Activated CD4-positive, alpha-beta T cell treated with anti-CD3 and anti-CD28 coated beads, Interleukin-2, amount 50 U/mL, for 4 hours (primary cell): Measurements from ENCODE around the gene TAT.
A peak's percentile ranks its signal among the peaks of the same experiment; 100 is the strongest.
"Not testable (repeated sequence)": the region's sequence is repeated elsewhere in the genome, so short reads cannot be mapped to it uniquely, and the experiment has no call there.

Experiments
- DNase-seq, 2 experiments: peaks; one replicate each; pipeline ENCODE4 v3.0.0-alpha.2; 2020

Gene TAT

DNA sequence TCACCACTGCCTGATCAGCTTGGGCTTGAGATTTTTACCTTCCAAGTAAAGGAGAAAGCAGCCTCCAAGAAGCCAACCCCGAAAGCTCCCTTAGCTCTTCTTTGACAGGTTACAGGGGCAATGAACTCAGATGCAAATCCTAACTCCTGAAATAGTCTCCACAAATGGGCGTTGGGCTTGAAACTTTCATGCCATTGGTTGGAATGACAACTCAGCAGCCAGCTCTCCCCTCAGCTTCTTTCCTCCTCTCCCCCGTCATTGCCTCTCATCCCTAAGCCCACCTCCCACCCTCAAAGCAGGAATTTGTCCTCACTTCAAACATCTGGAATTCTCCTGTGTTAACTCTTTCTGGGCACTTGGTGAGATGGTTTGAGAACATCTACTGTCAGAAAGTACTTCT is at the start of gene TAT:
TSS of gene TAT (minus strand) at position 122 of the 400 bp plus-strand sequence. CDS start 677 bp downstream, outside the sequence.
- DNase-seq: no peak

DNA sequence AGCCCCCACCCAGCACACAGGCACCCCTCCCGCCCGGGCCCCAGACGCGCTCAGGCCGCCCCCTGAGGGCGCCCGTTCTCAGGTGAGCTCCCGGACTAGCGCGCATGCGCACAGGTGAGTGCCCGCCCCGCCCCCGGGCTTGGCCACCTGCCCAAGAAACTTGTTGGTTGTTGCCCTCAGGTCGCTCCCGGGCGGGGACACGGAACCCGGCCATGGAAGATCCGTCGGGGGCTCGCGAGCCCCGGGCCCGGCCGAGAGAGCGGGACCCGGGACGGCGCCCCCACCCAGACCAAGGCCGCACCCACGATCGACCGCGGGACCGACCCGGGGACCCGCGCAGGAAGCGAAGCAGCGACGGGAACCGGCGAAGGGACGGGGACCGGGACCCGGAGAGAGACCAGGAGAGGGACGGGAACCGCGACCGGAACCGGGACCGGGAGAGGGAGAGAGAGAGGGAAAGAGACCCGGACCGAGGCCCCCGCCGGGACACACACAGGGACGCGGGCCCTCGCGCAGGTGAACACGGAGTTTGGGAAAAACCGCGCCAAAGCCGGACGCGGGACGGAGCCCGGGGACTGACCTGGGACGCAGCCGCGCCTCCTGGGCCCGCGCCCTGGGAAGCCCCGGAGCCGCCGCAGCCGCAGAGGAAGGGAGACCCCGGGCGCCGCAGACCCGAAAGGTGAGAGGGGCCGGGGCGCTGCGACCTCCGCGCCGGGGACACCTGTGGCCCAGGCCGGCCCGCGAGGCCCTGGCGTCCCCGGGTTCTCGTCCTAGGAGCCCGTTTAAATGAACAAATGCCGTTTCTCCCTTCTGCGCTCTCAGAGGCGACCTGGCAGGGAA is 49.3 kb upstream of the TAT start, which contains the start of gene MARVELD3:
TSS of gene MARVELD3 (plus strand) at position 167 of the 840 bp plus-strand sequence. CDS start at position 213, 46 bp downstream.
- peak in 1 of 2 experiments; percentile 19 for DNase-seq

DNA sequence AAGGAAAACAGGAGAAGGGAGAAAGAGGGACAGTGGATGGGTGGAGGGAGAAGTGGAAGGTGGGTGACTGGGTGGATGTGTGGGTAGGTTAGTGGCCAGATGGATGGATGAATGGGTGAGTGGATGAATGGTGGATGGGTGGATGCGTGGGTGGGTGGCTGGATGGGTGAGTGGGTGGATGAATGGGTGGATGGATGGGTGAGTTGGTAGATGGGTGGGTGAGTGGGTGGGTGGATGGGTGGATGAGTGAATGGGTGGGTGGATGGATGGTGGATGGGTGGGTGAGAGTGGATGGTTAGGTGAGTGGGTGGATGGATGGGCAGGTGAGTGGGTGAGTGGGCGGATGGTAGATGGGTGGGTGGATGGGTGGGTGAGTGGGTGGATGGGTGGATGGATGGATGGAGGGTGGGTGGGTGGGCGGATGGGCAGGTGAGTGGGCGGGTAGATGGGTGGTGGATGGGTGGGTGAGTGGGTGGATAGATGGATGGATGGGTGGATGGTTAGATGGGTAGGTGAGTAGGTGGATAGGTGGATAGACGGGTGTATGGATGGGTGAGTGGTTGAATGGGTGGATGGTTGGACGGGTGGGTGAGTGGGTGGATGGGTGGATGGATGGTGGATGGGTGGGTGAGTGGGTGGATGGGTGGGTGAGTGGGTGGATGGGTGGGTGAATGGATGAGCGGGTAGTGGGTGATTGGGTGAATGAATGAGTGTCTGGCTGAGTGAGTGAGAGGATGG is 48.4 kb upstream of the TAT start:
- DNase-seq: no peak

DNA sequence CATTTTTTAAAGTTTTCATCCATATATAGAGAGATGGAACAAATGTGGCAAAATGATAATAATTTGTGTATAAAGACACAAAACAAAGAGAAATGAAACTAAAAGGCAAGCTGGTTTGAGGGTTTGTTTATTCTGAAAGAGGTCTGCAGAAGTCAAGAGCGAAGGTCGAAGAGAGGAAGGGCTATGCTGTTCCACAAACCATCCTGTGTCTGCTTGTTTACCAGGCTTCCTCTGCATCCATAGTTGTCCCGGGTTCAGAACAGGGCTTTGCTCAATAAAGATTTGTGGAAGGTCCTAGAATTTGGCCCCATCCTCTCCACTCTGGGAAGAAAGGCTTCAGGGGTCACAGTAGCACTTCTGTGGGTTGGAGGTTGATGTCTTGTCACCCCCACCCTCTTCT is 46.7 kb upstream of the TAT start:
- no peak for DNase-seq

DNA sequence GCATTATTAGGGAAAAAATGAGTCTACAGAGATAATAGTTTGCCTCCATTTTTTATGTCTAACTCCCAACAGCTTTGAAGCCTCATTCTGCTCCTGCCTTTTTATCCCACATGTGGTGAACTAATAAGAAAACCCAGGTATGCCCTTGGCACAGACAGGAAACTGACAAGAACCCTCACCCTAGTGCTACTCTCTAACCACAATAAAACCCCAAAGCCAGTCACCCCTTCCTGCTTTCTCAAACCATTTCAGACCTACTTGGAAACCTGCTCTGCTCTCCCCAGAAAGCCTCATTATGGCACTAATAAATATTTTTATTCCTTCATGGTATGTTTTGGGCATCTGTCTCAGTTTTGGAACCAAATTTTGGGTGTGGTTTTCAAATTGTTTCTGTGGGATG is 45.2 kb upstream of the TAT start:
- DNase-seq: no peak

DNA sequence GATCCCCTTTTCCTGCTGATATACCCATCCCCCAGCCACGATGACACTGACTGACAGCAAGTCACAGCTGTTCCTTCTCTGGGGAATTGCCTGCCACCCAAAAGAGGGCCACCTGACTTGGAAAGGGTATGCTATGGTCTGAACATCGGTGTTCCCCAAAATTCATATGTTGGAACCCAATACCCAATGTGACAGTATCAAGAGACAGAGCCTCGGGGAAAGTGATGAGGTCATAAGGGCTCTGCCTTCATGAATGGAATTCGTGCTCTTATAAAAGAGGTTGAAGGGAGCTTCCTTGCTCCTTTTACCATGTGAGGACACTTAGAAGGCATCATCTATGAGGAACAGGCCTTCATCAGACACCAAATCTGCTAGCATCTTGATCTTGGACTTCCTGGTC is 41.5 kb upstream of the TAT start:
- DNase-seq: no peak

DNA sequence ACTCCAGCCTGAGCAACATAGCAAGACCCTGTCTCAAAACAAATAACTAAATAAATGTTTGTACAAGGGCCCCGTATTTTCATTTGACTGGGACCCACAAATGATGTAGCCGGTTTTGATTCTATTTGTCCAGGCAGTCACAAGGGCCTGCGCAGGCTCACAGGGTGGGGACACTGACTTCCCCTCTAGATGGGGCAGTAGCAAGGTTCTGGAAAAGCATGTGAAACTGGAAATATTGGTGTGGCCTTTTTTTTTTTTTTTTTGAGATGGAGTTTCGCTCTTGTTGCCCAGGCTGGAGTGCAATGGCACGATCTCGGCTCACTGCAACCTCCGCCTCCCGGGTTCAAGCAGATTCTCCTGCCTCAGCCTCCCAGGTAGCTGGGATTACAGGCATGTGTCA is 38.1 kb upstream of the TAT start:
- DNase-seq: not testable (repeated sequence)

DNA sequence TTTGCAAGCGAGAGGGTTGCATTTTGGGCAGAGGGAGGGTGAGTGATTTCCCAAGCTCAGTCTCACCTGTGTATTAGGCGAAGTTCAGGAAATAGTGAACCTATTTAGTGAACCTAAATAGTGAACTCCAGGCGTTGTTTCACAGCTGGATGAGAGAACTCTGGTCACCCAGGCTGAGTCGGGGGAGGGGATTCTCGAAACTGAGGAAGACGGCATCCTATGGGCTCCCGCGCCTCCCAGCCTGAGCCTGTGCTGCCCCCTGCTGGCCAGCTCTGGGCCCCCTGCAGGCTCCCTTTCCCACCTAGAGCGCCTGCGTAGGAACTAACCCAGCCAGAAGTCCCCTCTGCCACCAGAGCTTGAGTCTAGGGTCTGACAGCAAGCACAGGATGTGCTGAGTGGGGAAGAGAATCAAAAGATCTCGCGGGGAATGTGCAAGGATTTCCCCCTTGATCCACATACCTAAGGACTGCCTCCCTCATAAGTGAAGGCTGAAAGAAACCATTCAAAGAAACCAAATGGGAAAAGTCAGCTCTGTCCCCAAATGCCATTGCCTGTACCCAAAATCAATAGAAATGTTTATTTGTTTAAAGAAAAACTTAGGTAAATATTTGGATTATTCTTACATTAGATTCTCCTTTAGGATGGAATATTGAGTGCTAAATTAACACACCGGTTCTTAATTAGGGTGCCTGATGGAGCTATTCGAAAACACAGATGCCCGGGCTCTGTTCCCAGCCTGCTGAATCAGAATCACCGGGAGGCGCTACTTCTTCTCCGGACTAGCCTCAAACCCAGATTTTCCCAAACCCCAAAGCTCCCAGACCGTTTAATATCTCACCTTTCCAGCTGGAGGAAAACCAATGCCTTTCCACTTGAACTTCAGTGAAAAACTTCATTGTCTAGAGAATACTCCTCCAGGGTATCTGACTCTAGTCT is 34.3 kb upstream of the TAT start:
- peak; percentile 69 to 73 for DNase-seq

DNA sequence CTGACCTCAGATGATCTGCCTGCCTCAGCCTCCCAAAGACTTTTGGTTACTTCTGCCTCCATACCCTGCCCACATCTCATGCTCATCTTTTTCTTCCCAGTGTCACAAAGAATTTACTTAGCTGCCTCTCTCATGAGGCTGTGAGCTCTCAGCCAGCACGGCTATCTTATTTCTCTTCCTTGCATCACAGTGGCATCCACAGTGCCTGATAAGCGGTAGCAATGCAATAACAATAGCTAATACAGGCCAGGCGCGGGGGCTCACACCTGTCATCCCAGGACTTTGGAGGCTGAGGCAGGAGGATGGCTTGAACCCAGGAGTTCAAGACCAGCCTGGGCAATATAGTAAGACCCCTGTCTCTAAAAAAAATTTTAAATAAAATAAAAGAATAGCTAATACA is 33.6 kb upstream of the TAT start:
- no peak for DNase-seq

DNA sequence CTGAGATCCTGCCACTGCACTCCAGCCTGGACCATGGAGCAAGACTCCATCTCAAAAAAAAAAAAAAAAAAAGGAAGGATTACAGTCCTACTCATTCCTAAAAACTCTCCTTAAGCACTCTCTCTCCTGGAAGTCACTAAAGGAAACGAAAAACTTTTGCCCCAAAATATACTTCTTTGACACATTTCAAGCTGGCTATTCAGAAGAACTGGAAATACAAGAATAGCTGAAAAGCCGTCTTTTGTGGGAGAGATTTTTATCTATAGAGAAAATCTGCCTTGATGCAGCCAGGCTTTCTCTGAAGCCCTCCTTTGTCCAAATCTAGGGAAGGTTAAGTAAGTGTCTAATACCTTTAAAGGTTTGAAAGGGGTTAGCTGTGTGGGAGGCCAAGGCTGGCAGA is 32.2 kb upstream of the TAT start:
- no peak for DNase-seq

DNA sequence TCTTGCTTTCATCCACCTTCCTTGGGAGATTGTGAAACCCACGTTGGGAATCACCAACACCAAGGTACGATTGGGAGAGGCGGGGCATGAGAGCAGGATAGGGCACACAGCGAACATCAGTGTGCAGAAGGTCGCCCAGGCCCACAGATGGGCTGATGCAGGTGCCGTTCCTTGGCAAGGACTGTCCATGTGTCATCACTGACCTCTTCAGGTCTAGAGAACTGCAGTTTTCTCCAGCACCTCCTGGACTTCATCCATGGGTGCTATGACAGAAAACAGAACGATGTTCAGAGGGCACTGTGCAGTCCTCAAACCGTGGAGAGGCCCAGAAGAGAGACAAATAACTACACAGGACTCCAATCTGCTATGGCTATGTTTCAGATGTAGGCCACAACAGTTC is 23.9 kb upstream of the TAT start:
- no peak for DNase-seq

DNA sequence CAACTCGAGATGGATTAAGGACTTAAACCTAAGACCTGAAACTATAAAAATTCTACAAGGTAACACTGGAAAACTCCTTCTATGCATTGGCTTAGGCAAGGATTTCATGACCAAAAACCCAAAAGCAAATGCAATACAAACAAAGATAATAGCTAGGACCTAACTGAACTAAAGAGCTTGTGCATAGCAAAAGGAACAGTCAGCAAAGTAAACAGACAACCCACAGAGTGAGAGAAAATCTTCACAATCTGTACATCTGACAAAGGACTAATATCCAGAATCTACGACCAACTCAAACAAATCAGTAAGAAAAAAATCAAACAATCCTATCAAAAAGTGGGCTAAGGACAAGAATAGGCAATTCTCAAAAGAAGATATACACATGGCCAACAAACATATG is 21.5 kb upstream of the TAT start:
- DNase-seq: not testable (repeated sequence)

DNA sequence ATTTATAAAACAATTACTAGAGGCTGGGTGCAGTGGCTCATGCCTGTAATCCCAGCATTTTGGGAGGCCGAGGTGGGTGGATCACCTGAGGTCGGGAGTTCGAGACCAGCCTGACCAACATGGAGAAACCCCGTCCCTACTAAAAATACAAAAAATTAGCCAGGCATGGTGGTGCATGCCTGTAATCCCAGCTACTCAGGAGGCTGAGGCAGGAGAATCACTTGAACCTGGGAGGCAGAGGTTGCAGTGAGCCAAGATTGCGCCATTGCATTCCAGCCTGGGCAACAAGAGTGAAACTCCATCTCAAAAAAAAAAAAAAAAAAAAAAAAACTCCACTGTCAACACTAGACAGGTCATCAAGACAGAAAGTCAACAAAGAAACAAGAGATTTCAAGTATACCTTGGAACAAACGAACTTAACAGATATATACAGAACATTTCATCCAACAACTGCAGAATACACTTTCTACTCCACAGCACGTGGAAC is 18.5 kb upstream of the TAT start:
- DNase-seq: not testable (repeated sequence)

DNA sequence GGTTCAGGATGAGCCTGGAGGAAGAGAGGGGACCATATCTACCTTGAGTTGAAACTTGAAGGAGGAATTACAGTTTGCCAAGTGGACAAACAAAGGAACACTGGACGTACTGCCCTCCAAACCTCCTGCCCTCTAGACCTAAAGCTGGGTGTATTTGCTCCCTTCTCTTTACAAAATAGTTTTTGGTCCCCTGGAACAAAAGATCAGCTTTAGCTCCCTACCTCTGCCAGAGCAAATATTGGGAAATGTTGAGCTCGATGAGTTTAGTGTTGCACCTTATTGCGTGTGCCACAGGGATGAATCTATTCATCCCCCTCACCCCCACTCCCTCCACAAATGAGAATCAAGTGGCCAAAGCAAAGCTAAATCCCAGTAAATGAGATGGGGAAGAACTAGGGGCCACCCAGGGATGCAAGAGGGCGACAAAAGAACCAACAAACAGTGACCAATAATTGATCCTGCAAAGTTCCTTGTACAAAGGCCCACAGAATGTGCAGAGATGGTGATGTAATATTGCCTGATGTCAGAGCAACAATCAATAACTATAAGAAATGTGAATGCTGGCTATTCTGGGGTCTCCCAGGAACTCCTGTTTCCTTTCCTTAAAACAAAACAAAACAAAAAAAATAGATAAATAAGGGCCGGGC is 17.2 kb upstream of the TAT start:
- no peak for DNase-seq

DNA sequence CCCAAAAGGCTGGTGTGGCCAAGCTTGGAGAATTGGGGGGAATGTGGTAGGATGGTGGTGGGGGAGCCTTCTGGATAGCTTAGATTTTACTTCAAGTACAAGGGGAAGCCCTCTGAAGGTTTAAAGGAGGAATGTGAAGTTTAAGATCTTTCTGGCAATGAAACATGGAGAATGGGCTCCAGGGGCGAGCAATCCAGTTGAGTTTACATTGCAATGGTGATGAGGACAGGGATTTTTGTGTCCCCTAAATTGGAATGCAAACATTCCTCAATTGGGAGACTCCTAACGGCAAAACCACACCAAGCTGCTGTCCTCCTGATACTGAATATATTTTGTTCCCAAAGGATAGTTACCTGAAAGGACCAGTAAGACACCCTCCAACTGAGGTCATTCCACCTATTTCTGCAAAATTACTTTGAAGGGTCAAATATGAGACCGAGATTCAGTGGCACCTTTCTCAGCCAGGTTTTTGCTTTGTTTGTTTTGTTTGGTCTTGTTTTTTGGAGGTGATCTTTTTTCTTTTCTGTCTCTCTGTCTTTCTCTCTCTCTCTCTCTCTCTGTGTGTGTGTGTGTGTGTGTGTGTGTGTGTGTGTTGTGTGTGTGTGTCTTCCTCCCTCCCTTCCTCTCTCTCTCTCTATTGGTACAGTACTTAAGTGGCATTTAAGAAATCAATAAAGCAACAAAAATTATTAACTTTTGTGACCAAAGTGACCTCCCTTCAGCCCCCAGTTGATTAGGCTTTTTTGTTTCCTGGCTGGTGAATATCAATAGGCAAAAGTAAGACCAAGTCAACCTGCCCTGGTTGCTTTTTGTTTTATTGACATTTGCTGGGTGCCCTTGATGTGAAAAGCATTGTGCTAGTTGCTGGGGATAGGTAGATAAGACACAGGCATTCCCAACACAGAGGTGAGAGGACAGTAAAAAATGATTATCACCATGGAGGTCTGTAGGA is 16.4 kb upstream of the TAT start:
- no peak for DNase-seq

DNA sequence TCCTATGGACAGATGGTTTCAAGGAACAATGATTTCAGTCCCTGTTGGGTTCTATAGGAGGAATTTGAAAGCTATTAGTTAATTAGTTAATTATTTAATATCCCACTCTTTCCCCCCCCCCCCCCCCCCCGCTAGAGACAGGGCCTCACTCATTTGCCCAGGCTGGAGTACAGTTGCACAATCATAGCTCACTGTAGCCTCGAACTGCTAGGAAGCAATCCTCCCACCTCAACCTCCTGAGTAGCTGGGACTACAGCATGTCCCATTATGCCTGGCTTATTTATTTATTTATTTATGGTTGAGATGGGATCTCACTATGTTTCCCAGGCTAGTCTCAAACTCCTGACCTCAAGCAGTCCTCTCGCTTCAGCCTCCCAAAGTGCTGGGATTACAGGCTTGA is 15.0 kb upstream of the TAT start:
- DNase-seq: no peak

DNA sequence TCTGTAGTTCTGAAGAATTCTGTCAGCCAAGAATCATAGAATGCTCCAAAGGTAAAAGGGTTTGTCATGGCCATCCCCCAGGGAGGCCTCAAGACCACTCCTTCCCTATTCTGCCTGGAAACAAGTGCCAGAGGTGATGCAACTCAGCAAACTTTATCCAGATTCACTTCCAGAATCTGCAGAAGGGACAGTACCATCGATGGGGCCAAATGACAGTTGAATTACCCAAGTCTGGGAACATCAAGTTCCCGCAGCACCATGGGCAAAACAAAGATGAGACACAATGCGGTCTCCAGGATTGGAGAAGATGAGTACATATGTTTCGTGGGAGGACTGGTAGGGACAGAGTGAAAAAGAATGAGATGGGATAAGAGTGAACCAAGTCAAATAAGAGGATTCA is 13.7 kb upstream of the TAT start:
- no peak for DNase-seq

DNA sequence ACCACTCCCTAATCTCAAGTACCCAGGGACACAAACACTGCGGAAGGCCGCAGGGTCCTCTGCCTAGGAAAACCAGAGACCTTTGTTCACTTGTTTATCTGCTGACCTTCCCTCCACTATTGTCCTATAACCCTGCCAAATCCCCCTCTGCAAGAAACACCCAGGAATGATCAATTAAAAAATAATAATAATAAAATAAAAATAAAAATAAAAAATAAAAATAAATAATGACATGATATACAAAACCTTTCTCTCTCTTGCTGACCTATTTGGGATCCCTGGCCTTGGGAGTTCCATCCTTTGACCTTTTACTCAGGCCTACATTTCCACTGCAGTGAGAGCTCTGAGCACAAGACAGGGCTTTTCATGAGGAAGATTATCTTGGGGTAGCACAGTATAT is 13.2 kb upstream of the TAT start:
- DNase-seq: not testable (repeated sequence)

DNA sequence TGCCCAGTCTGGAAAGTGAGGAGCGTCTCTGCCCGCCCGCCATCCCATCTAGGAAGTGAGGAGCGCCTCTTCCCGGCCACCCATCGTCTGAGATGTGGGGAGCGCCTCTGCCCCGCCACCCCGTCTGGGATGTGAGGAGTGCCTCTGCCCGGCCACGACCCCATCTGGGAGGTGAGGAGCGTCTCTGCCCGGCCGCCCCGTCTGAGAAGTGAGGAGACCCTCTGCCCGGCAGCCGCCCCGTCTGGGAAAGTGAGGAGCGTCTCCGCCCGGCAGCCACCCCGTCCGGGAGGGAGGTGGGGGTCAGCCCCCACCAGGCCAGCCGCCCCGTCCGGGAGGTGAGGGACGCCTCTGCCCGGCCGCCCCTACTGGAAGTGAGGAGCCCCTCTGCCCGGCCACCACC is 12.4 kb upstream of the TAT start:
- DNase-seq: not testable (repeated sequence)

DNA sequence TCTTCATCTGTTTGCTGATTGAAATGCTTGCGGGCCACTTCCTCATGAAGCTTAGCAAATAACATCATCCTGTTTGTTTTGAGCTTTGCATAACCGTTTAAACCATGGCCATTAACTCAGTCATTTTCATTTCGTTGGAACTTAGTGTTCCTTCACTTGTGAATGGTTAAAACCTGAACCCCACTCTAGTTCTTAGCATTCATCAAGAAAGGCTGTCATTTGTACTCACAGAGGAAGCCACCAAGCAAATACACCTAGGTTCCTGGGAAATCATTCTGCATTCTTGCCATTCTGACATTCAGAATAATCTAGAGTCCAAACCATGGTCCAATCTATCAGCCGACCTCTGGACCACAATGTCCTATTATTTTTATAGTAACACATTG is 8.4 kb upstream of the TAT start:
- DNase-seq: no peak
